Sigmoid colon (tissue), 7 donors: ENCODE measurements around the gene VSIG10L. TPM values are rescaled to one million over a fixed set of nuclear protein-coding genes. Genes with fewer than 3 reads are reported as not detected.

Source experiments
- DNase-seq: peaks from one replicate; pipeline ENCODE4 v3.0.0-alpha.2; 2019
- H3K27ac ChIP-seq, 4 donors: fragments of 200-600 bp; sonication (generic); one replicate each; pipeline ENCODE4 v1.5.1; 2016 to 2019; ENCODE audit warnings: mild to moderate bottlenecking in 1 of 4
- H3K27me3 ChIP-seq, 3 donors: fragments of 200-600 bp; sonication (generic); one replicate each; pipeline ENCODE4 v1.5.1; 2019; ENCODE audit warnings: mild to moderate bottlenecking in 1 of 3
- H3K36me3 ChIP-seq, 4 donors: fragments of 200-600 bp; sonication (generic); one replicate each; pipeline ENCODE4 v1.5.1; 2016 to 2019
- H3K4me1 ChIP-seq, 4 donors: fragments of 200-600 bp; sonication (generic); one replicate each; pipeline ENCODE4 v1.5.1; 2017 to 2019
- H3K4me3 ChIP-seq, 4 donors: fragments of 200-600 bp; sonication (generic); one replicate each; pipeline ENCODE4 v1.5.1; 2017 to 2019; ENCODE audit warnings: mild to moderate bottlenecking in 2 of 4, moderate library complexity in 1 of 4
- H3K9me3 ChIP-seq, 4 donors: fragments of 200-600 bp in 3 of 4; sonication (generic) in 3 of 4; one replicate each; pipeline versions ENCODE4 v1.5.1 to v1.6.1; 2013 to 2019
- CTCF ChIP-seq, 4 experiments: fragments of 450-650 bp in 3 of 4; fragments of 200-600 bp in 1 of 4; IDR thresholded peaks; one replicate each; pipeline ENCODE4 v1.5.1; 2016 to 2019; ENCODE audit warnings: antibody characterized with exemption in 4 of 4, mild to moderate bottlenecking in 3 of 4, moderate library complexity in 2 of 4
- EP300 ChIP-seq, 4 donors: sonication (generic); formaldehyde crosslinking; IDR thresholded peaks; one replicate each; pipeline ENCODE4 v1.6.1; 2017; ENCODE audit warnings: antibody characterized with exemption in 4 of 4
- POLR2A ChIP-seq, 2 donors: fragments of 450-650 bp; IDR thresholded peaks; one replicate each; pipeline ENCODE4 v1.6.1; 2016; ENCODE audit warnings: antibody characterized with exemption in 2 of 2, mild to moderate bottlenecking in 2 of 2, moderate library complexity in 2 of 2
- POLR2AphosphoS5 ChIP-seq, 4 donors: sonication (generic); formaldehyde crosslinking; IDR thresholded peaks; one replicate each; pipeline ENCODE4 v1.6.1; 2017; ENCODE audit warnings: antibody characterized with exemption in 4 of 4
- WGBS, 2 donors: extraction: QIAGEN DNeasy Blood & Tissue Kit; methylation state at CpG; one replicate each; pipeline ENCODE4 v1.1.7; 2013; 5-methylcytosine and 5-hydroxymethylcytosine counted together
- intact Hi-C: fragments of 100-400 bp; cut with DNase I; formaldehyde crosslinking; loops from one replicate; pipeline ENCODE4 v1.15.1; 2023
- polyA plus RNA-seq, 3 donors: library from polyadenylated mRNA; stranded (reverse); fragments of 200-250 nt; gene quantifications; one replicate each; pipeline ENCODE4 v1.2.3, GENCODE V29; 2013
- total RNA-seq, 4 donors: library from RNA; depleted of rRNA; stranded (reverse); fragments of >200 nt; gene quantifications; one replicate each; pipeline ENCODE4 v1.1.0, GENCODE V29; 2016
- donor health status: healthy with polysubstance abuse.
- donor health status: Bipolar disorder and iron deficiency.
- donor health status: healthy.

VSIG10L gene
- total and polyA plus RNA-seq, 7 donors: 0.55 to 2.1 (median 1.2) TPM

- peaks cover 0 to 4% (median 0%) of the 10 kb centered on the region in 4 donors for H3K9me3 ChIP-seq
- intact Hi-C loops: no loop called here
- H3K27ac ChIP-seq: no peak overlapping the region
- peaks cover 0 to 14% (median 4%) of the 10 kb centered on the region in 4 donors for H3K4me1 ChIP-seq
- TF ChIP-seq EP300 (IDR thresholded peaks at IDR 0.05) (no peak), POLR2A (IDR thresholded peaks at IDR 0.05) (no peak), CTCF (IDR thresholded peaks at IDR 0.05) (no peak), POLR2AphosphoS5 (IDR thresholded peaks at IDR 0.05) (no peak)
- no peak overlapping the region for H3K4me3 ChIP-seq
- WGBS, 2 donors: 87 to 94% methylated on average over 5 of the region's 5 CpGs
- DNase-seq: no peak
- peaks cover 23 to 55% (median 46%) of the 10 kb centered on the region in 3 donors for H3K27me3 ChIP-seq
- no peaks in the 10 kb centered on the region for H3K36me3 ChIP-seq
These were observed 12.5 kb downstream of the VSIG10L start for GRCh38 chr19:51329411-51329810.

DNA sequence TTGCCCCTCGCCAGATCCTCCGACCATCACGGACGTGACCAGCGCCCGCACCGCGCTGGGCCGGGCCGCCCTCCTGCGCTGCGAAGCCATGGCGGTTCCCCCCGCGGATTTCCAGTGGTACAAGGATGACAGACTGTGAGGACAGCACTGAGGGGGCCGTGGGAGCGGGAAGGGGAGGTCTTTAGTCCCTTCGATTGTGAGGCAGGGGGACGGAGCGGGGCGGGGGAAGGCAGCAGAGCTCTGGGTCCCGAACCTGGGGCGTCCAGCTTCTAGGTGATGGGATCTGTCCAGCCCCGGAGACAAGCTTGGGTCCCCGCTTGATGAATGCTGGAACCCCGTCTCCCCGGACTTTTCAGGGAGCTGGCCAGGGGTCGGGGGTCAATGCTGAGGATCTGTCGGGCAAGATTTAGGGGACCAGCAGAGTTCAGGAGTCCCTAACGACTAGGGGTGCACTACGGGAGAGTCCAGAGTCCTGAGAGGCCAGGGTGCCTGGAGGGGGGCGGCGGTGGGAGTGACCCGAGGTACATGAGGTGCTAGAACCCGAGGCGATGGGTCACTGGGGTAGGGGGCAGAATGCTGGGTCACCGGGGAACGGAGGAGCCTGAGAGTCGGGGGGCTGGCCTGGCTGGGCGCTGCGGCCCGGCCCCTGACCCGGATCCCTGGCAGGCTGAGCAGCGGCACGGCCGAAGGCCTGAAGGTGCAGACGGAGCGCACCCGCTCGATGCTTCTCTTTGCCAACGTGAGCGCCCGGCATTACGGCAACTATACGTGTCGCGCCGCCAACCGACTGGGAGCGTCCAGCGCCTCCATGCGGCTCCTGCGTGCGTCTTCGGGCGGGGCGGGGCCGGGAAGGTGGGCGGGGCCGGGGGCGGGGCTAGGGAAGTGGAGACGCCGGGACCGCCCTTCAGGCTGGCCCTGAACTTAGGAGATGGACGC, 14.6 kb downstream of the VSIG10L start:
- peaks cover 23 to 62% (median 46%) of the 10 kb centered on the region in 3 donors for H3K27me3 ChIP-seq
- intact Hi-C loops: no loop called here
- H3K27ac ChIP-seq: no peak overlapping the region
- peak overlapping the region in 1 of 4 donors; percentile 11 for H3K4me3 ChIP-seq
- WGBS, 2 donors: 4 to 10% methylated on average over 75 of the region's 75 CpGs
- peaks cover 0 to 4% (median 0%) of the 10 kb centered on the region in 4 donors for H3K9me3 ChIP-seq
- no peak for TF ChIP-seq POLR2AphosphoS5 (IDR thresholded peaks at IDR 0.05)
- TF ChIP-seq EP300 (IDR thresholded peaks at IDR 0.05): no peak
- no peak for TF ChIP-seq CTCF (IDR thresholded peaks at IDR 0.05)
- TF ChIP-seq POLR2A (IDR thresholded peaks at IDR 0.05): no peak
- H3K4me1 ChIP-seq: peaks cover 0 to 14% (median 4%) of the 10 kb centered on the region in 4 donors
- no peaks in the 10 kb centered on the region for H3K36me3 ChIP-seq
- DNase-seq: no peak

DNA sequence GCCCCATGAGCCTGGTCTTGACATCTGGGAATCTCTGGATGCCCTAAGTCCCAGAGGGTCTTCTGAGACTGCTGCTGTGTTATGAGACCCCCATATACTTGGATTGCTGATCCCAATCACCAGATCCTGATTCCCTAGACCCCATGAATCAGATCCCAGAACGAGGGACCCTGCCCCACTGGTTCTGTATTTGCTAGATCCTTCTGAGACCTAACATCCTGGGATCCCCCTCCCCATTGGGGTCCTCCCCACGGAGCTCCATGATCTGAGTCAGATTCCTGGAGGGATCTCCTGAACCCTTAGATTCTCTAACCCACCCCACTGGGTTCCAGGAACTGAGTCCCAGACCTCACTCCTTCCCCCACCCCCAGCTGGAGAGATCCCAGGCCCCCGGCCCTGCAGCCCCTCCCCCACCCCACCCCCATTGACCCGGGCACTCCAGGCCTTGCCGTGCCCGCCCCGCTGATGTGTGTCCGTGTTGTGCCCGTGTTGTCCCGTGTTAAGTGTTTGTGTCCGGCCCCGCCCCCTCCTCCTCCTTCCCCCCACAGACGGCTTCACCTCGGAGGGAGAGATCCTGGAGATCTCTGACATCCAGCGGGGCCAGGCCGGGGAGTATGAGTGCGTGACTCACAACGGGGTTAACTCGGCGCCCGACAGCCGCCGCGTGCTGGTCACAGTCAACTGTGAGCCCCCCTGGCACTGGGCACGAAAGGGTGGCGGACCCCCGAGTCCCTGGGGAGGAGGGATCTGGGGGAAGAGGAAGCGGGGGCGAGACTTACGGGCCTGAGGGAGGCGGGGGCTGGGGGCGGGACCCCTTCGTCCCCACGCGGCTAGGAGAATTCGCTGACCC, 15.5 kb downstream of the VSIG10L start:
- no peak overlapping the region for H3K27ac ChIP-seq
- peaks cover 23 to 62% (median 46%) of the 10 kb centered on the region in 3 donors for H3K27me3 ChIP-seq
- H3K36me3 ChIP-seq: no peaks in the 10 kb centered on the region
- no peak for DNase-seq
- H3K4me1 ChIP-seq: peaks cover 0 to 14% (median 4%) of the 10 kb centered on the region in 4 donors
- intact Hi-C loops: no loop called here
- TF ChIP-seq CTCF (IDR thresholded peaks at IDR 0.05) (no peak), EP300 (IDR thresholded peaks at IDR 0.05) (no peak), POLR2A (IDR thresholded peaks at IDR 0.05) (no peak), POLR2AphosphoS5 (IDR thresholded peaks at IDR 0.05) (no peak)
- WGBS, 2 donors: 22 to 25% methylated on average over 36 of the region's 36 CpGs
- no peak overlapping the region for H3K4me3 ChIP-seq
- H3K9me3 ChIP-seq: peaks cover 0 to 4% (median 0%) of the 10 kb centered on the region in 4 donors

DNA sequence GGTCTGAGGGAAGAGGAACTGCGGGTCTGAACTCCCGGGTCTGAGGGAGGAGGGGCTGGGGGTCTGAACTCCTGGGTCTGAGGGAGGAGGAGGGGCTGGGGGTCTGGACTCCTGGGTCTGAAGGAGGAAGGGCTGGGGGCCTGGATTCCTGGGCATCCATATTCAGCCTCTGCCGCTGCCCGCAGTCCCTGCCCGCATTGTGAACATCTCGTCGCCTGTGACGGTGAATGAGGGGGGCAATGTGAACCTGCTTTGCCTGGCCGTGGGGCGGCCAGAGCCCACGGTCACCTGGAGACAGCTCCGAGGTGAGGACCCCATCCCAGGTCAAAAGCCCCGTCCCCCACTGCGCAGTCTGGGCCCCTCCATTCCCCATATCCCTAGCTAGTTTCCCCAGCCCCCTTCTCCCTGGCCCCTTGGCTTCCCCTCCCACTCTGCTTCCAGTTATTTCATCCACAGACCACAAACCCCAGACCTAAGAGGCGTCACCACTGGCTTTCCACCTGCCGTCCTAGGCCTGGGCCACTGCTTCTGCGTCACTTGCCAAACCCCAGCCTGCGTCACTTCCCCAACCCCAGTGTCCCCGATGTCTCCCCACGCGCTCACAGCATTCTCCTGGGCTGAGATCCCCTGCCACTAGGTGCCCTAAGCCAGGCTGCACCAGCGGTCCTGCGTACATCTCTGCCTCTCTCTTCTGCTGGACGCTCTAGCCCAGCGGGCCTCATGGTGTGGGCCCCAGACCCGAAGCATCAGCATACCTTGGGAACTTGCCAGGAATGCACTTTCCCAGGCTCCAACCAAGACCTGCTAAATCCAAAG, 16.6 kb downstream of the VSIG10L start:
- TF ChIP-seq CTCF (IDR thresholded peaks at IDR 0.05): no peak
- TF ChIP-seq EP300 (IDR thresholded peaks at IDR 0.05): no peak
- no peak for TF ChIP-seq POLR2A (IDR thresholded peaks at IDR 0.05)
- no peaks in the 10 kb centered on the region for H3K36me3 ChIP-seq
- DNase-seq: no peak
- H3K27ac ChIP-seq: no peak overlapping the region
- H3K9me3 ChIP-seq: no peaks in the 10 kb centered on the region
- H3K4me1 ChIP-seq: peaks cover 0 to 14% (median 4%) of the 10 kb centered on the region in 4 donors
- 69 to 72% methylated on average over 26 of the region's 26 CpGs for WGBS, 2 donors
- H3K27me3 ChIP-seq: peaks cover 23 to 69% (median 46%) of the 10 kb centered on the region in 3 donors
- no peak overlapping the region for H3K4me3 ChIP-seq
- intact Hi-C loops: no loop called here
